Stimulated activated CD8-positive, alpha-beta memory T cell treated with anti-CD3 and anti-CD28 coated beads, Interleukin-15, amount 100 ng/mL, for 4 hours (primary cell): ENCODE results near the gene CWC15.
A peak's percentile ranks its signal among the peaks of the same experiment; 100 is the strongest.
"Not testable (repeated sequence)": the region's sequence is repeated elsewhere in the genome, so short reads cannot be mapped to it uniquely, and the experiment has no call there.

Experiments used
- DNase-seq, 2 donors: peaks; one replicate each; pipeline ENCODE4 v3.0.0-alpha.2; 2020; ENCODE audit warnings: low read depth in 2 of 2

CWC15 gene

DNA sequence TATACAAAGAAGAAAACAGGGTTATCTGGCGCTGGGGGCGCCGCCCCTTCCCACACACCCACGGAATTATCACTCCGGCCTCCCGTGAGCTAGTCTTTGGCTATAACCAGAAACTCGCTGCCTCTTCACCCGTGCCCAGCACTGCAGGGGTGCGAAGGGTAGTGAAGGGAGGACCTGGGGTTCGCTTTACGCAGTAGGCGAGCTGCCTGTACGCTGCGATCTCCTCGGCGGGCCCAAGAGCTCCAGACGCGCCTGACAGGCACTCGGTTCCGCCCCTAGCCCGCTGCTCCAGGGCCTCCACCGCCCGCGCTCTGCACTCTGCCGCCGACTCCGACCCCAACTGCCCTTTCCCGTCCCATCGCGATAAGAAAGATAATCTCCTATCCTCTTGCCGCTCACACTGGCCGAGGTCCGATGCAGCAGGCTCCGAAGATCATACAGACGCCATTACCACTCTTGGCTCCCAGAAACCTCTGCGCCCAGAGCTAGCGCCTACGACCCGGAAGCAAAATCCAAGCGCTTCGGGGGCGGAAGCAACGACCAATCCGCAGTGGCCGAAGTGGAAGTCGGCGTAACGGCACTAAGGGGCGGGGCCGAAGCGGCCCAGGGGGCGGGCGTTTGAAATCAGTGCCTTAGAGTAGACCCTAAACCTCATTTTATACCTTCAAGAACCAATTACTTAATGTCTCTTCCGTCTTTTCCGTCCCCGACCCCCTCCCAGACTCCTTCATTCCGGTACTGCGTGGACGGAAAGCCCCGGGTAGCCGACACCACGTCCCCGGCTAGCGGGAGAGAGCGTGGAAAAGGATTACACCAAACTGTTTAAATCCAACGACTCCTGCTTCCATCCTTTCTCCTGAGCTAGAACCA, at the start of gene CWC15, which contains the start of gene KDM4D:
Gene CWC15 (minus strand): TSS at position 458 of the 870 bp plus-strand sequence. CDS start 1,371 bp downstream, outside the sequence.
Gene KDM4D (plus strand): TSS at position 611 of the 870 bp plus-strand sequence. CDS start 23,664 bp downstream, outside the sequence.
- DNase-seq, result peak; percentile 87 to 92

DNA sequence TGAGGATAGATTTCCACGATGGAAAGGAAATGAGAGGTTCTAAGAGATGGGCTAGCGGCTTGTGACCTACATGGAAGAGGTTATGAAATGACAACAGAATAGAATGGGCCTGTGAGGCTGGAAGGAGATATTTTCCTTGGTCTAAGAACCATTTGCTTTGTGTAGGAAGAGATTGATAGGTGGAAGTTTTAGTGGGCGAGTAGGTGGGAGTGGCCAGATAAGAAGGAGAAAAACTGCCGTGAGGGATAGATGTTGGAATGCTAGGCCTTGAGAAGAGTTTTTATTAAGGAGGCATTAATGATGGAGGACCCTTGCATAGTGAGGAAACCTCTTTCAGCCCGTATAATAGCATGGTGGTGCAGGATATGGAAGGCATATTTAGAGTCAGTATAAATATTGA, 48.1 kb upstream of the CWC15 start:
- not testable (repeated sequence) for DNase-seq

DNA sequence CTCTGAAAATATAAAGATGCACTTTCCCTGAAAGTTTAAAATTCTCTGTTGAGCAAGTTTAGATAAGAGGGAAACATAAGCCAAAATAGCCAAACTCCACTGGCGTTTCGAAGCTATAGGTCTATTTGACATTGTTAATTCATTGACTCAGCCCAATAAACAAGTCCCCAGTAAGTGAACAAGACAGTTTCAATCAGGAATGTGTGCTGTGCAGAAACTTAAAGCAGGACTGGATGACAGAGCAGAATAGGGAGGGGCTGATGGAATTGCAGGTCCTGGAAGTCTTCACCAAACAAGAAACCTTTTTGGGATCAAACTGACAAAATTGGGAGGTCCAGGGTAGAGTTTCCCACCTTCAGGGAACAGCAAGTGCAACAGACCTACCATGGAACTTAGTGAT, 42.8 kb upstream of the CWC15 start:
- no peak for DNase-seq

DNA sequence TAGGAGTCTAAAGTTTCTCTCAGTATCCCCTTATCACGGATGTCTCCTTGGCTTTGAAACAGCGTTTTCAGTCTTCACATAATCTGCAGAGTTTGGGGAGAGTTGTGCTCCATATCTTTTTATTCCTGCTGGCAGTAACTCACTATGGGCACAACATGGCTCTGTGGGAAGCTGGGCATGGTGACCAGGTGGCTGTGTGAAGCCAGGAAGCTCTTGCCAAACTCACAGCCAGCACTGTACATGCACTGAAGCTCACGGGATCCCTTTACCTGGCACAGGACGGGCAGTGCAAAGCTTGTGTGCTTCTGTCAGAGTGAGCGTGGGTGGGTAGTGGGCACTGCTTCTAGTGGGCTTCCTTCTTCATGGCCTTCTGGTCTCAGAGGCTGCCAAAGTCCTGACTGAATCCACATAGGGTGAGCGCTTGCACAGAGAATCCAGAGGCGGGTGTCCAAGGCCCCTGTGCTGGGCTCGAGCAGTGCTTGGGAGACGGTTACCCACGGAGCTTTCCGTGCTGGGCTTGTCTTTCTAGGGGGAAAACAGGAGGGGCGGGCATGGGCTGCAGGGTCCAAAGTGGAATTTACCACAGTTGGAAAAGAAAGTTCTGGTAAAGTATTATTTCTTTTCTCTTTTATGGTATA, 40.9 kb upstream of the CWC15 start:
- DNase-seq, result no peak

DNA sequence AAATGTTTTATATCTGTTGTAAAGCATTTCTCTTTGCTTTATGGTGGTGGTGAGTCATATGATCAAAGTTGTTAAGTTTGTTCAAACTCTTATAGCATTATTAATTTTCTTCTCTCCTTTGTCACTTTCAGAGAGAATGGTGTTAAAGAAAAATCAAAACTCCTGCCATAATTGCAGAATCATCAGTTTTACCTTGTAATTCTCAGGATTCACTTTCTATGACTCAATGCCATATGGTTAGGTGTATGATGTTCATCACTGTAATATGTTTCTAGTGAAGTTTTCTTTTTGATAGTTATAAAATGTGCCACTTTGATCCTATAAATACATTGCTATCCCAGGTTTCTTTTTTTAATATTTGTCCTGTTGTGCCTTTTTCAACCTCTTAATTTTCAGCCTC, 38.0 kb upstream of the CWC15 start:
- no peak for DNase-seq

DNA sequence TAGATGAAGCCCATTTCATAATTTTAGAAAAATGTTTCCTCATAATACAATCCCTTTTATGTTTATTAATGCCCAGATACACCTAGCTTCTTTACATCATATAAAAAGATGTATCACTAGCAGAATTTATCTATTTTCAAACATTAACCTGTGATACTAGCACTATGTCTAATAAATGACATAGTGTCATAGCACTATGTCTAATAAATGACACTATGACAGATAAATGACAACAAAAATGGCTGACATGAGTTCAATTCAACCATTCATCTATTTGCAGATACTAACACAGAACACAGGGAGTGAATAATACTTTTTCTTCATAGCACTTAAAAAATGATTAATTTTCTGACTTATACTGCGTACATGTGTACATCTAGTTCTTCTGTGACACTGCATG, 32.3 kb upstream of the CWC15 start:
- no peak for DNase-seq

DNA sequence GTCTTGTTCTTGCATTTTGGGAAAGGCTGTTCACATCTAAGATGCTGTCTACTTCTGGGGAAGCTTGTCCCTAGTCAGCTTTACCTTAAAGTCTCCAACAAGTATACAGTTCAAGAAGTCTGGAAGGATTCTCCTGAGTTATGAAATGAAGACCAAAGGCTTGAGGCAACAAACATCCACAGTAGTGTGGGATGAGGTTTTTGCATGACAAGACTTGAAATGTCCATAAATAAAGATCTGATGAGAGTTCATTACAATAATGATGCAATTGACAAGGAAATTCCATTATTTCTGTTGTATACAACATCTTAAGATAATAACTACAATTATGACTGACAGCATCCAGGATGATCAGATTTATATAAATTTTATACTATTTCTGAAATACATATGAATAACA, 30.4 kb upstream of the CWC15 start:
- DNase-seq, result no peak

DNA sequence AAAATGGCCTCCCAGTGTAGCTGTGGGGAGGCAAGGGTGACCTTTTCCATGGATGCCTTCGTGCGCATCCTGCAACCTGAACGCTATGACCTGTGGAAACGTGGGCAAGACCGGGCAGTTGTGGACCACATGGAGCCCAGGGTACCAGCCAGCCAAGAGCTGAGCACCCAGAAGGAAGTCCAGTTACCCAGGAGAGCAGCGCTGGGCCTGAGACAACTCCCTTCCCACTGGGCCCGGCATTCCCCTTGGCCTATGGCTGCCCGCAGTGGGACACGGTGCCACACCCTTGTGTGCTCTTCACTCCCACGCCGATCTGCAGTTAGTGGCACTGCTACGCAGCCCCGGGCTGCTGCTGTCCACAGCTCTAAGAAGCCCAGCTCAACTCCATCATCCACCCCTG, 24.9 kb upstream of the CWC15 start:
- no peak for DNase-seq

DNA sequence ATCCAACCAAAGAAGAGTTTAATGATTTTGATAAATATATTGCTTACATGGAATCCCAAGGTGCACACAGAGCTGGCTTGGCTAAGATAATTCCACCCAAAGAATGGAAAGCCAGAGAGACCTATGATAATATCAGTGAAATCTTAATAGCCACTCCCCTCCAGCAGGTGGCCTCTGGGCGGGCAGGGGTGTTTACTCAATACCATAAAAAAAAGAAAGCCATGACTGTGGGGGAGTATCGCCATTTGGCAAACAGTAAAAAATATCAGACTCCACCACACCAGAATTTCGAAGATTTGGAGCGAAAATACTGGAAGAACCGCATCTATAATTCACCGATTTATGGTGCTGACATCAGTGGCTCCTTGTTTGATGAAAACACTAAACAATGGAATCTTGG, 24.1 kb upstream of the CWC15 start:
- no peak for DNase-seq

DNA sequence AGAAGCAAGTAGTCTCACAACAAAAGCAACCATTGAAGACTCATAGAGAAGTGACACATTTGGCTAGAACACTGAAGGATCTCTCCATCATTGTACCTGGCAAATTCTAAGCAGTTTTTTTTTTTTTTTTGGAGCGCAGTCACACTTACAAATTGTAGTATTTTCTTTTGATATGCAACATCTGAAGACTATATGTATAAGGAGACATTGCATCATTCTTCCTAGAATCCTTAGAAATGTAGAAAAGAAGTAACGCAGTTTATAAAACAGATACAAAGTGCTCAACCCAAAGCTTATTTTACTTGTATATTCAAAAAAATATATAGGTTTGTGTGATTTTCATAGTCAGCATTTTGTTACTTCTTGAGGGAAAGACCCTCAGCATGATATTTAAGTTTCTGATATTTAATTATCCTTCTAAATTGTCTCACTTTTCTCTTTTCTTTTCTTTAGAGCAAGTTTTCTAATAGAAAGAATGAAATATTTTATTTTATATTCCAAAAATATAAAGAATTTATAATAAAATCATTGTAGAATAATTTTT, 20.1 kb upstream of the CWC15 start:
- DNase-seq, result no peak

DNA sequence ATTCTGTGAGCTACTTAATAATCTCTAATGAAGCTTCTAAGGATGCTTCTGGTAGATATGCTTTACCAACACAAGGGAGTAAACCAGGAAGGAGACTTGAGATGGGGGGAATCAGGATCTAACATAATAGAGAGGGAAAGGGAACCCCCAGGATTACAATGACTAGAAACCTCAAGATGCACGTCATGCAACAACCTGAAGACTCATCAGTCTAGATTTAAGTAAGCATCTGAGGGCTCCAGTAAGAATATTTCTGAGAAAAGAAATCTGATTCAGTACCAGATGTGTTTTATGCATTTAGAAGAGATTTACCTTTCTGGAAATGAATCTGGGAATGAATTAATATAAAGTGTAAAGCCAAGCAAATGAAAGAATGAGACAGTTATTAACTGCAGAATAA, 15.4 kb upstream of the CWC15 start:
- no peak for DNase-seq

DNA sequence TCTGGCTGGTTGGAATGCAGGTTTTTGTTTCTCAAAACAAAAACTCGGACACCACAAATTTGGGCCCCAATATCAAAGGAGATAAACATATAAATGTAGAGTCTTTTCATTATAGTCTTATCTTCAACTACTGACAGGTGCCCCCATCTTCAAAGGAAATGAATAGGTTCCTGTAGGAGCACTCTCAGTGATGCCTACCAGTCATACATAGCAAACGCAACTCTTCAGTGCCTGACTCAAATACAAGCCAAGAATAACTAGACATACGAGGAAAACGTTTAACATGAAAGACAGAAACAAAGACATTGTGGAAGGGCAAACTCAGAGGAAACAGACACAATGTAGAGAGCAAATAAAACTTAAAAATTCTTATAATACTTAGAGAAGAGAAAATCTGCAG, 14.0 kb upstream of the CWC15 start:
- DNase-seq, result no peak

DNA sequence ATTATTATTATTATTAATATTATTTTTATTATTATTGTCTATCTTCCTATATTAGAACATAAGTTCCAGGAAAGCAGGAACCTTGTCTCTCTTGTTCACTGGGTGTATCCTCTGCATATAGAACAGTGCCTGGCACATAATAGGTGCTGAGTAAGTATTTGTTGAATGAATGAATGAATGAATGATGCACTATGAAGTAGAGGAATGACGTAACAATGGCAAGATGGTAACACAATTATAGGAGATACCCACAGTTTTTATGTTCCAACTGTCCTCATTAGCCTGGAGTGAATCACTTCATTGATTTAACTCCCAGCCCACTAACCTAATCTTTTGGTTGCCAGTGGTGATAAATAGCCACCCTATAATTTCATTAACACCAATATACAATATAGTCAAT, 2.2 kb upstream of the CWC15 start:
- DNase-seq, result no peak

DNA sequence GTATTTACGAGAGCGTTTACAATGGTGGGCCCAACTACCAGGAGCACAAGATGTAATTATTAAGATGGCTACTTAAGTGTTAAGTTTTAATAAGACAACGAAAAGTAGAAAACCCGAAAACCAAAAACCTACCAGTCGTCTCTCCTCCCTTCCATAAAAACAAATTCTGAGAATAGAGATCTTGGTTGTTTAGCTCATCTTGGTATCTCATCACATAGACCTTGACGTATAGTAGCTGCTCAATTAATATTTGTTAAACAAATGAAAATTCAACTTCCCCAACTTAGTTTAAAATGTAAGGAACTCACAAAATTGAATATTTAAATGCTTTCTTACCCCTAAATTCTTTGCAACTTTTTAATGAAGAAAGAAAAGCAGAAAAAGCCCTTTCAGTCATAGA, 822 bp upstream of the CWC15 start:
- DNase-seq, result no peak

DNA sequence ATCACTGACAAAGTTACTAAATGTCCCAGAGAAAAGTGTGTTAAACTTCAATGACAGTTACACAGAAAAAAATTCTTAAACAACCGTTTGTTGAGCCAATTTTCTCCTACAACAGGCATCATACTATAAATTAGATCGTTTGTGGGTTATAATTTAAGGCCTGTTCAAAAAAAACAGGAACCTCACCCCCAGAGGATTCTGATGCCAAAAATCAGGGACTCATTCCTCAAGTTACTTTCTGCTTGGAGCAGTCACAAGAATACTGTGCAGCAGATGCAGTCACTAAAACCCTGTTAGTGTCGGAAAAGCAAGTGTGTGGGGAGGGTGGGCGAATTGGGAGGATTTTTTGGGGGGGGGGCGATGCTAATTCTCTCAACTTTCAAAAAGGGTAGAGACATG, 657 bp downstream of the CWC15 start:
- no peak for DNase-seq

DNA sequence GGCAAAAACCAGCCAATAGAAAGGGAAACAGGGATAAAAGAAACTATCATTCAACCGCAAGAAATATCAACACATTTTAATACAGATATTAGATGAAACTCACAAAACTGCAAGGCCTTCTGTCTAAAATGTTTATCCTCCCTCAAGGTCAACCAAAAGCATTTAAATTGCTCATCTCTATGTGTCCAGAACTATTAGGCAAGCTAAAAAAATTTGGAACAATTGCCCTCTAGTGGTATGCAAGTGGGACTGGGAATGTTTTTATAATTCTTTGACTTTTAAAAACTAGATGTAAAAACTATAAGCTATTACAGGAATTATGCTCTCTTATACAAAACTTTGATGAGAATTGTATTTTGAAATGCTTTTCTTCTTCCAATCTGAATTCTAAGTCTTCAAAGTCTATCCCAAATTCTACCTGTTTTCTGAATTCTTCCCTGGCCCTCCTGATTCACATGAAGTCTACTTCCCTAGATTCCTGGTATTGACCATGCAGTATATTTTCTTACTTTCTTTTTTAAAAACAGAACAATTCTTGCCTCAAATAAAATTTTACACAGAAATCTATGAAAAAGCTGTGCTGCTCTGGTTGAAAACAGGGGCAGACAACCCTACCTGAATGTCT, 4.9 kb downstream of the CWC15 start:
- DNase-seq, result no peak

DNA sequence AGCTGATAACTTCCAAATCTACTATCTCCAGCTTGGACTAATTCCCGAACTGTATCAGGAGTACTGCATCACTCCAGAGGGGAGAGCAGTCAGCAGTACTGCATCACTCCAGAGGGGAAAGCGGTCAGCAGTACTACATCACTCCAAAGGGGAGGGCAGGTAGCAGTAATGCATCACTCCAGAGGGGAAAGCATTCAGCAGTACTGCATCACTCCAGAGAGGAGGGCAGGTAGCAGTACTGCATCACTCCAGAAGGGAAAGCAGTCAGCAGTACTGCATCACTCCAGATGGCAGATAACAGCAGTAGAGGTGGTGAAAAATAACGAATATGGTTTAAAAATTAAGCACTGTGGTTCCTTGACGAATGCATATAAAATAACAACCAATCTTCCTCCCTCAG, 8.4 kb downstream of the CWC15 start:
- no peak for DNase-seq

DNA sequence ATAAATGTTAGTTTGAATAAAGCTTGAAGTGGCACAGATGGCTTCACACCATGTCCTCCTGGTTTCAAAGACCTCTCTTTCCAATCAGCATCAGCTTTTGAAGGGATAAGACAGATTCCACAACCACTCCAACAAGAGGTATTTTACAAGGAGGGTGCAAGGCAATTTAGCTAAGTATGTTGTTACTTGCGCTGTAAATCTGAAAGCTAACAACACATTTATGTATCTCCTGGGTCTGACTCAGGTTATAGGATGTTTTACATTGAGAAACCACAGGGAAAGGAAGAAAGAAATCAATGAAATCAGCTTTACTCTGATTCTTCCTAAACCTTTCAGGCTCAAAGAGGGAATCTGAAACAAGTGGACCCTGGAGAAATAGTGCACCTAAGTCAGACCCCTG, 12.1 kb downstream of the CWC15 start:
- no peak for DNase-seq

DNA sequence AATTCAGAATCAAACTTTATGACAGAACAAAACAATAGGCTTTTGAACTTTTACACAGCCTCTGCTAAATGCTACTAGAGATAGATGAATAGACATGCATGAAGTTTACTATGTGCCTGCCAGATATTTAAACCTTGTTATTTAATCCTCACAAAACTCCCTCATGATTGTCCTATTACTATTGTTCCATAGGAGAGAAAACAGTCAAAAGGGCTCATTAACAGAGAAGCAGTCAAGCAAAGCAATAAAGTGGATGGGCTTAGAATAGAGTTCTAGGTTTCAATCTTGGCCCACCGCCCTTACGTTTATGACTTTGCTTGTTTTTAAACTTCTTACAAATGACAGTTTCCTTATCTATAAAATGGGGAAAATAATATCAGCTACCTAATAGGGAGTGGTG, 12.9 kb downstream of the CWC15 start:
- no peak for DNase-seq

DNA sequence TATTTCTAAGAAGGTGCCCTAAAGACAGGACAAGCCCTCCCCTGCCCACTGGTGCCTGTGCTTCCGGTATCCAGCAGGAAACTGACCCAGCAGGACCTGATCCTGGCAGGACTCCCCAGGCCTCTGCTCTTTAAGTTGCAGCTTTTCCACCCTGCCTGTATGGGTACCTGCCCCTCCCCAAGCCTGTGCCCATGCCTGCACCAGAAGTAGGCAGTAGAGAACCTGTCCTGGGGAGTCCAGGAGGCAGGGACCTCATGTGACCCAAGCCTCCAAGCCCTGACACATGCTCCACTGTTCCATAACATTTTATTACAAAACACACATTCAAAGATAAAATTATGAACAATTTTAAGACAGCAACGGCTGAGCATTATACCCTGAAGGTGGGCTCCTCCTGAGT, 14.2 kb downstream of the CWC15 start:
- no peak for DNase-seq

DNA sequence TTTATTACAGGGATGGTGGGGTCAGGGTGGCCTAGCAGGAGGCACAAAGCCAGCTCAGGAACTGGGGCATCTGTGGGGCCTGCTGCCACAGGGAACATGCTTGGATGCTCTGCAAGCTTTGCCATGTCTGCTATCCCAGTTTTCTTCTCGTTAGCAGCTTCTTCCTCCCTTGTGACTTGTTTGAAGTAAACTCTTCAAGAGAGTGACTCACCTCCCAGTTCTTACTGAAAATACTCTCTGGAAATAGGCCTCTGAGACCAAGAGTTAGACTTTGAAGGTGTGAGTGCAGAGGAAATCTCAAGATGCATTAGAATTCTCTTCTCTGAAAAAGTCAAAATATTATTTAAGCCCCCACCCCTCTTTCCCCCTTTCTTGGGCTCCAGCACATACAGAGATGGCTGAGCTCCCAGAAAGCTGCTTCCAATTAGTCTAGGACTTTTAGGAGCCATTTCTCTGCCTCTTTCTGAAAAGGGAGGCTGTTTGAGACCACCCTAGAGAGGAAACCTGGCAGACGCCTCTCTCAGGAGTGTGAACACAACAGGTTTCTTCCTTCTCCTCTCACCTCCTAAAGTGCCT, 15.1 kb downstream of the CWC15 start:
- DNase-seq, result no peak

DNA sequence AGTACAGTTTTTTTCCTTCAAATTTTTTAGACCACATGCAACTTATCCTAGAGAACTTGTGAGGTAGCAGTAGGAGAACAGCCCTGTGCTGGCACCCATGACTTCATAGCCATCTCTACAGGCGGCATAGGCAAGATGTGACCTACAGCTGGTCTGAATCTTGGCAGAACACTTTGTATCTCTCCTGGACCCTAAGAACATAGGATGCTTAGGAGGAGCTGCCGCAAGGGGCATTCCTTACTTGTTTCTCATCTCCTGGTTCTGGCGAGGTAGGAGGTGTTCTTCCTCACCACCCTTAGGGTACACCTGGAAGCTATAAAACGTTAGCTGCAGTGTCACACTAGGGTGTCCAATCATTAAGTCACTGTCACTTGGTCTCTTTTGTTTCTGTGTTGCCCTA, 16.4 kb downstream of the CWC15 start:
- DNase-seq, result no peak
